Measurements from ENCODE around the gene PFN1. TPM values are rescaled to one million over a fixed set of nuclear protein-coding genes. Genes with fewer than 3 reads are reported as not detected.

PFN1 gene
- total and polyA plus RNA-seq, 4 experiments from 2014 or later: 560 to 2,605 (median 1,406) TPM

GRCh38 chr17:4900231-4901107 lies 47.9 kb downstream of the PFN1 start:
- peaks cover 19 to 48% (median 34%) of the 10 kb centered on the region in 4 donors for H3K4me1 Mint-ChIP-seq
- POLR2A ChIA-PET (ENCODE audit: partially characterized antibody): interaction anchor here (1.2 to 5.7 kb wide), 15 partner anchors 9 to 197 kb away, joined by 3 to 40 read pairs (median 10); partner anchors contain the start of genes INCA1, PELP1, PFN1 and PSMB6
- H3K4me1 ChIP-seq (ENCODE audit: insufficient read depth, low read length): peaks cover 39% of the 10 kb centered on the region

GRCh38 chr17:4899341-4900230 lies 48.7 kb downstream of the PFN1 start, which contains the start of gene C17orf107:
Gene C17orf107, plus strand, starts transcription at chr17:4899536. Its CDS starts 227 bp downstream, at chr17:4899763.
- H3K4me1 Mint-ChIP-seq: peaks cover 19 to 48% (median 34%) of the 10 kb centered on the region in 4 donors
- CTCF ChIA-PET (ENCODE audit: partially characterized antibody): interaction anchor here (0.6 to 4.9 kb wide), 11 partner anchors 10 to 296 kb away, joined by 3 to 23 read pairs (median 3); partner anchors contain the start of genes ARRB2, GLTPD2 and SPAG7
- H3K27ac ChIP-seq (ENCODE audit: low read depth, low read length): peak within 1 kb of the TSS; percentile 67

More at GRCh38 chr17:4900231-4901107, 47.9 kb downstream of the PFN1 start:
- intact Hi-C loops (cut with micrococcal nuclease): loop anchor here (5.0 kb wide), 1 partner anchor 333 kb away; no protein-coding TSS in a partner anchor
- CTCF ChIA-PET (ENCODE audit: partially characterized antibody): interaction anchor here (0.6 to 4.9 kb wide), 12 partner anchors 9 to 295 kb away, joined by 3 to 23 read pairs (median 3); partner anchors contain the start of genes ARRB2, GLTPD2 and SPAG7
- Histone ChIP-seq H3K27me3 (ENCODE audit: insufficient read depth, low read length) (no peaks in the 10 kb centered on the region), H3K4me3 (ENCODE audit: low read length in 2 of 2) (peak overlapping the region in 1 of 2 donors; percentile 63), H3K9me3 (ENCODE audit: control insufficient read depth in 1 of 2, low read length in 2 of 2) (no peaks in the 10 kb centered on the region), H3K36me3 (ENCODE audit: insufficient read depth, low read length) (peaks cover 6% of the 10 kb centered on the region), H3K27ac (ENCODE audit: low read depth, low read length) (peak overlapping the region; percentile 67)
- H3K27me3 Mint-ChIP-seq: peaks cover 0 to 2% of the 10 kb centered on the region in 2 donors
- peak overlapping the region; percentile 94 to 99 (median 98) for H3K27ac Mint-ChIP-seq
- peak; percentile 73 to 88 (median 82) for DNase-seq
- no peaks in the 10 kb centered on the region for H3K9me3 Mint-ChIP-seq
- H3K4me3 Mint-ChIP-seq: peak overlapping the region; percentile 81 to 97 (median 92)
- peaks cover 9 to 18% of the 10 kb centered on the region in 2 donors for H3K36me3 Mint-ChIP-seq

GRCh38 chr17:4898927-4899326 lies 49.4 kb downstream of the PFN1 start:
- H3K4me3 ChIP-seq (ENCODE audit: low read length in 2 of 2): peak overlapping the region; percentile 54 to 63
- Mint-ChIP-seq H3K36me3 (peaks cover 11 to 29% of the 10 kb centered on the region in 2 donors), H3K4me3 (peak overlapping the region; percentile 65 to 97 (median 80)), H3K27ac (peak overlapping the region in 4 of 7 donors; percentile 77 to 97 (median 92)), H3K9me3 (no peaks in the 10 kb centered on the region), H3K27me3 (peaks cover 0 to 2% of the 10 kb centered on the region in 2 donors), H3K4me1 (peaks cover 19 to 48% (median 34%) of the 10 kb centered on the region in 4 donors)
- DNase-seq: no peak
- H3K27ac ChIP-seq (ENCODE audit: low read depth, low read length): peak overlapping the region; percentile 67
- peaks cover 22% of the 10 kb centered on the region for H3K36me3 ChIP-seq (ENCODE audit: insufficient read depth, low read length)
- ChIA-PET CTCF (ENCODE audit: partially characterized antibody) (interaction anchor here (1.0 to 4.9 kb wide), 6 partner anchors 10 to 196 kb away, joined by 3 to 23 read pairs (median 8); partner anchors contain the start of genes ARRB2 and GLTPD2), POLR2A (ENCODE audit: partially characterized antibody) (interaction anchor here (0.8 to 5.7 kb wide), 18 partner anchors 9 to 197 kb away, joined by 3 to 40 read pairs (median 4); partner anchors contain the start of genes ARRB2, CAMTA2, PELP1 and PFN1)
- H3K9me3 ChIP-seq (ENCODE audit: control insufficient read depth in 1 of 2, low read length in 2 of 2): no peaks in the 10 kb centered on the region
- H3K4me1 ChIP-seq (ENCODE audit: insufficient read depth, low read length): peaks cover 39% of the 10 kb centered on the region
- H3K27me3 ChIP-seq (ENCODE audit: insufficient read depth, low read length): no peaks in the 10 kb centered on the region
- intact Hi-C loops (cut with micrococcal nuclease): loop anchor here (2.0 kb wide), 2 partner anchors 102 to 188 kb away; partner anchors contain the start of genes ARRB2 and PSMB6

More at GRCh38 chr17:4899341-4900230, 48.7 kb downstream of the PFN1 start, which contains the start of gene C17orf107:
- Mint-ChIP-seq H3K4me3 (peak within 1 kb of the TSS; percentile 81 to 97 (median 92)), H3K27ac (peak within 1 kb of the TSS; percentile 94 to 99 (median 98)), H3K9me3 (no peaks in the 10 kb centered on the region), H3K27me3 (peaks cover 0 to 2% of the 10 kb centered on the region in 2 donors), H3K36me3 (peaks cover 11 to 25% of the 10 kb centered on the region in 2 donors)
- intact Hi-C loops (cut with micrococcal nuclease): loop anchor here (2.0 to 5.0 kb wide), 3 partner anchors 103 to 332 kb away; partner anchors contain the start of genes ARRB2 and PSMB6
- Histone ChIP-seq H3K9me3 (ENCODE audit: control insufficient read depth in 1 of 2, low read length in 2 of 2) (no peaks in the 10 kb centered on the region), H3K27me3 (ENCODE audit: insufficient read depth, low read length) (no peaks in the 10 kb centered on the region), H3K4me1 (ENCODE audit: insufficient read depth, low read length) (peaks cover 39% of the 10 kb centered on the region), H3K36me3 (ENCODE audit: insufficient read depth, low read length) (peaks cover 15% of the 10 kb centered on the region), H3K4me3 (ENCODE audit: low read length in 2 of 2) (peak within 1 kb of the TSS; percentile 54 to 63)
- DNase-seq: peak; percentile 88 to 98 (median 92)
- POLR2A ChIA-PET (ENCODE audit: partially characterized antibody): interaction anchor here (0.8 to 5.7 kb wide), 21 partner anchors 8 to 198 kb away, joined by 3 to 40 read pairs (median 4); partner anchors contain the start of genes ARRB2, CAMTA2, INCA1 and PELP1

- no peak overlapping the region for H3K4me3 ChIP-seq (ENCODE audit: low read length in 2 of 2)
- H3K9me3 ChIP-seq (ENCODE audit: control insufficient read depth in 1 of 2, low read length in 2 of 2): no peaks in the 10 kb centered on the region
- Mint-ChIP-seq H3K27me3 (peaks cover 0 to 2% of the 10 kb centered on the region in 2 donors), H3K4me3 (peak overlapping the region; percentile 65 to 82 (median 74)), H3K27ac (peak overlapping the region; percentile 58 to 93 (median 84)), H3K9me3 (no peaks in the 10 kb centered on the region), H3K4me1 (peaks cover 15 to 43% (median 29%) of the 10 kb centered on the region in 4 donors), H3K36me3 (peaks cover 11 to 33% of the 10 kb centered on the region in 2 donors)
- peaks cover 34% of the 10 kb centered on the region for H3K4me1 ChIP-seq (ENCODE audit: insufficient read depth, low read length)
- peaks cover 27% of the 10 kb centered on the region for H3K36me3 ChIP-seq (ENCODE audit: insufficient read depth, low read length)
- intact Hi-C loops (cut with micrococcal nuclease): loop anchor here (2.0 kb wide), 2 partner anchors 102 to 188 kb away; partner anchors contain the start of genes ARRB2 and PSMB6
- ChIA-PET POLR2A (ENCODE audit: partially characterized antibody) (interaction anchor here (0.6 to 5.7 kb wide), 7 partner anchors 9 to 195 kb away, joined by 3 to 40 read pairs (median 8); partner anchors contain the start of genes ARRB2, PELP1, RNF167 and SLC25A11), CTCF (ENCODE audit: partially characterized antibody) (interaction anchor here (3.0 kb wide), 1 partner anchor 11 kb away, joined by 19 read pairs; no protein-coding TSS in a partner anchor)
- peak overlapping the region; percentile 67 for H3K27ac ChIP-seq (ENCODE audit: low read depth, low read length)
- no peaks in the 10 kb centered on the region for H3K27me3 ChIP-seq (ENCODE audit: insufficient read depth, low read length)
- no peak for DNase-seq
Observed at GRCh38 chr17:4898351-4898750, 50.0 kb downstream of the PFN1 start.

GRCh38 chr17:4897785-4898184 lies 50.5 kb downstream of the PFN1 start:
- no peaks in the 10 kb centered on the region for H3K9me3 ChIP-seq (ENCODE audit: control insufficient read depth in 1 of 2, low read length in 2 of 2)
- DNase-seq: no peak
- H3K27me3 Mint-ChIP-seq: peaks cover 0 to 2% of the 10 kb centered on the region in 2 donors
- intact Hi-C loops (cut with micrococcal nuclease): loop anchor here (2.0 kb wide), 2 partner anchors 101 to 187 kb away; partner anchors contain the start of genes ARRB2 and PSMB6
- H3K4me1 ChIP-seq (ENCODE audit: insufficient read depth, low read length): peaks cover 28% of the 10 kb centered on the region
- H3K27ac Mint-ChIP-seq: peak overlapping the region in 4 of 7 donors; percentile 58 to 89 (median 80)
- H3K36me3 ChIP-seq (ENCODE audit: insufficient read depth, low read length): peaks cover 33% of the 10 kb centered on the region
- ChIA-PET CTCF (ENCODE audit: partially characterized antibody) (no interaction called here), POLR2A (ENCODE audit: partially characterized antibody) (interaction anchor here (1.9 to 2.6 kb wide), 2 partner anchors 8 to 188 kb away, joined by 8 to 12 read pairs; partner anchors contain the start of gene ARRB2)
- no peaks in the 10 kb centered on the region for H3K9me3 Mint-ChIP-seq
- H3K27me3 ChIP-seq (ENCODE audit: insufficient read depth, low read length): no peaks in the 10 kb centered on the region
- no peak overlapping the region for H3K27ac ChIP-seq (ENCODE audit: low read depth, low read length)
- H3K36me3 Mint-ChIP-seq: peaks cover 14 to 37% of the 10 kb centered on the region in 2 donors
- H3K4me3 ChIP-seq (ENCODE audit: low read length in 2 of 2): no peak overlapping the region
- H3K4me3 Mint-ChIP-seq: peak overlapping the region in 3 of 8 donors; percentile 70 to 77 (median 71)
- H3K4me1 Mint-ChIP-seq: peaks cover 10 to 38% (median 24%) of the 10 kb centered on the region in 4 donors

All from CD4-positive, alpha-beta memory T cell (primary cell).